ENCODE results near the gene TPGS1.

The TPGS1 gene

GRCh38 chr19:542173-542866 is 35.0 kb downstream of the TPGS1 start:
- DNase-seq = no peak

- DNase-seq = no peak
Measured at GRCh38 chr19:543910-544608, 36.8 kb downstream of the TPGS1 start, which contains the start of gene GZMM. Gene GZMM (plus strand): TSS chr19:544053. CDS start chr19:544072, 19 bp downstream.

GRCh38 chr19:547117-547516 is 39.8 kb downstream of the TPGS1 start:
- no peak for DNase-seq

GRCh38 chr19:547836-548720 is 40.8 kb downstream of the TPGS1 start:
- DNase-seq = no peak

GRCh38 chr19:548886-549830 is 41.9 kb downstream of the TPGS1 start:
- no peak for DNase-seq

- DNase-seq = no peak
Measured at GRCh38 chr19:554817-555216, 47.5 kb downstream of the TPGS1 start.

GRCh38 chr19:555474-555808 is 48.1 kb downstream of the TPGS1 start:
- DNase-seq = no peak

GRCh38 chr19:556611-557382 is 49.5 kb downstream of the TPGS1 start:
- DNase-seq = no peak

- DNase-seq = peak; percentile 60
Measured at GRCh38 chr19:558770-559439, 51.6 kb downstream of the TPGS1 start.

GRCh38 chr19:560121-560520 is 52.8 kb downstream of the TPGS1 start:
- no peak for DNase-seq

GRCh38 chr19:566403-566802 is 59.1 kb downstream of the TPGS1 start:
- no peak for DNase-seq

- no peak for DNase-seq
Measured at GRCh38 chr19:566844-567243, 59.5 kb downstream of the TPGS1 start.

GRCh38 chr19:567296-567900 is 60.1 kb downstream of the TPGS1 start:
- no peak for DNase-seq
